Measurements from ENCODE around the gene ADAM15. TPM values are rescaled to one million over a fixed set of nuclear protein-coding genes. Genes with fewer than 3 reads are reported as not detected.
A peak's percentile ranks its signal among the peaks of the same experiment; 100 is the strongest.

The ADAM15 gene
- total RNA-seq, 1 donor from 2014 or later = 11.3 TPM

GRCh38 chr1:155048449-155049334 is 2.4 kb upstream of the ADAM15 start:
- POLR2A ChIA-PET = interaction anchor here (0.6 kb wide), 1 partner anchor 64 kb away, joined by 6 read pairs; no protein-coding TSS in a partner anchor
- ATAC-seq (ENCODE audit: low read depth) = no peak
- CTCF ChIA-PET = interaction anchor here (9.6 kb wide), 1 partner anchor 12 kb away, joined by 101 read pairs; the partner anchor contains the start of gene EFNA4
- peaks cover 26% of the 10 kb centered on the region for H3K4me1 Mint-ChIP-seq
- H3K4me3 Mint-ChIP-seq = peak overlapping the region; percentile 2
- no peaks in the 10 kb centered on the region for H3K9me3 Mint-ChIP-seq
- intact Hi-C loops (cut with micrococcal nuclease) = no loop called here
- DNase-seq = no peak
- H3K36me3 Mint-ChIP-seq (ENCODE audit: low read depth) = no peaks in the 10 kb centered on the region
- no peaks in the 10 kb centered on the region for H3K27me3 Mint-ChIP-seq
- TF ChIP-seq, protein P1, sequence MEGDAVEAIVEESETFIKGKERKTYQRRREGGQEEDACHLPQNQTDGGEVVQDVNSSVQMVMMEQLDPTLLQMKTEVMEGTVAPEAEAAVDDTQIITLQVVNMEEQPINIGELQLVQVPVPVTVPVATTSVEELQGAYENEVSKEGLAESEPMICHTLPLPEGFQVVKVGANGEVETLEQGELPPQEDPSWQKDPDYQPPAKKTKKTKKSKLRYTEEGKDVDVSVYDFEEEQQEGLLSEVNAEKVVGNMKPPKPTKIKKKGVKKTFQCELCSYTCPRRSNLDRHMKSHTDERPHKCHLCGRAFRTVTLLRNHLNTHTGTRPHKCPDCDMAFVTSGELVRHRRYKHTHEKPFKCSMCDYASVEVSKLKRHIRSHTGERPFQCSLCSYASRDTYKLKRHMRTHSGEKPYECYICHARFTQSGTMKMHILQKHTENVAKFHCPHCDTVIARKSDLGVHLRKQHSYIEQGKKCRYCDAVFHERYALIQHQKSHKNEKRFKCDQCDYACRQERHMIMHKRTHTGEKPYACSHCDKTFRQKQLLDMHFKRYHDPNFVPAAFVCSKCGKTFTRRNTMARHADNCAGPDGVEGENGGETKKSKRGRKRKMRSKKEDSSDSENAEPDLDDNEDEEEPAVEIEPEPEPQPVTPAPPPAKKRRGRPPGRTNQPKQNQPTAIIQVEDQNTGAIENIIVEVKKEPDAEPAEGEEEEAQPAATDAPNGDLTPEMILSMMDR (IDR thresholded peaks at IDR 0.05) = no peak
- H3K27ac Mint-ChIP-seq = no peak overlapping the region

GRCh38 chr1:155049651-155050559 is 1.2 kb upstream of the ADAM15 start:
- TF ChIP-seq, protein P1 (IDR thresholded peaks at IDR 0.05) = no peak
- no peaks in the 10 kb centered on the region for H3K27me3 Mint-ChIP-seq
- POLR2A ChIA-PET = interaction anchor here (0.7 to 1.6 kb wide), 7 partner anchors 12 to 1379 kb away, joined by 3 to 12 read pairs (median 4); partner anchors contain the start of genes EFNA4, FLAD1 and ILF2
- H3K9me3 Mint-ChIP-seq = no peaks in the 10 kb centered on the region
- H3K4me1 Mint-ChIP-seq = peaks cover 24% of the 10 kb centered on the region
- intact Hi-C loops (cut with micrococcal nuclease) = loop anchor here (2.0 kb wide), 2 partner anchors 89 to 123 kb away; partner anchors contain the start of genes KRTCAP2, PYGO2 and TRIM46
- H3K36me3 Mint-ChIP-seq (ENCODE audit: low read depth) = no peaks in the 10 kb centered on the region
- CTCF ChIA-PET = interaction anchor here (1.2 to 9.6 kb wide), 9 partner anchors 10 to 123 kb away, joined by 3 to 101 read pairs (median 6); partner anchors contain the start of genes EFNA4, KRTCAP2, PBXIP1 and PMVK
- DNase-seq = no peak
- no peak for ATAC-seq (ENCODE audit: low read depth)
- H3K27ac Mint-ChIP-seq = no peak overlapping the region
- peak overlapping the region; percentile 86 for H3K4me3 Mint-ChIP-seq

GRCh38 chr1:155051342-155051776 is 243 bp downstream of the ADAM15 start:
- DNase-seq (peak; percentile 38), ATAC-seq (ENCODE audit: low read depth) (peak; percentile 2)
- intact Hi-C loops (cut with micrococcal nuclease) = loop anchor here (1.0 to 2.0 kb wide), 5 partner anchors 10 to 121 kb away; partner anchors contain the start of genes KRTCAP2, PYGO2, TRIM46 and ZBTB7B
- no peaks in the 10 kb centered on the region for H3K9me3 Mint-ChIP-seq
- peaks cover 2% of the 10 kb centered on the region for H3K36me3 Mint-ChIP-seq (ENCODE audit: low read depth)
- POLR2A ChIA-PET = interaction anchor here (0.5 to 1.6 kb wide), 13 partner anchors 10 to 931 kb away, joined by 3 to 12 read pairs (median 4); partner anchors contain the start of genes EFNA3, FLAD1, KRTCAP2 and PMVK
- H3K27me3 Mint-ChIP-seq = no peaks in the 10 kb centered on the region
- CTCF ChIA-PET = interaction anchor here (0.6 to 3.1 kb wide), 16 partner anchors 10 to 492 kb away, joined by 3 to 37 read pairs (median 4); partner anchors contain the start of genes EFNA4, KCNN3, KRTCAP2 and PBXIP1
- H3K4me3 Mint-ChIP-seq = peak overlapping the region; percentile 79
- H3K4me1 Mint-ChIP-seq = peaks cover 22% of the 10 kb centered on the region
- no peak overlapping the region for H3K27ac Mint-ChIP-seq
- TF ChIP-seq, protein P1 (IDR thresholded peaks at IDR 0.05) = no peak

DNA sequence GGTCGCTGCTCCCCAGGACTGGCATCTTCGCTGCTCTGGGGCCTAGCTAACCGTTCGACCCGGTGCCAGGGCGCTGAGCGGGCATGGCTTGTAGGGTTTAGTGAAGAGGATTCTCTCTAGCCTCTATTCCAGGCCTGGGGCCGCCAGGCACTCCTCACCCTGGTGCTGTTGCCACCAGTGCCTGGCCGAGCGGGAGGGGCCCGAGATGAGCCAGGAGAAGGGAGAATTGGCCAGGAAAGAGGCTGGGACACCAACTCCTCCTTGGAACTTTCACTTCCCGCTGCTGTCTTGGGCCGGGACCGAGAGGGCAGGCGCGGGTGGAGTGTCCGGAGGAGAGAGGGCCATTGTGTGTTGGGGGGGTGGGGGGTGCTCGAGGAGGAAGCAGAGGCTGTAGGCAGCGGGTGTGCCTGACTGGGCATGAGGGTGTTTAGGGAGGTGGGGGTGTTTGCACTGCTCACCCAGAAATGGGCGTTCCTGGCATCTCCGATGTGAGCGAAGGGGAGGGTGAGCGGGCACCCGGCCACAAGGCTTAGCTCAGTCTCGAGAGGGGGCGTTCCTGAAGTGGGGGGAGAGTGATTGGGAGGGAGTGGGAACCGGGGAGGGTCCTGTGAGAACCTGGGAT is 772 bp downstream of the ADAM15 start:
- H3K36me3 Mint-ChIP-seq (ENCODE audit: low read depth) = peaks cover 2% of the 10 kb centered on the region
- DNase-seq (no peak), ATAC-seq (ENCODE audit: low read depth) (peak; percentile 26)
- TF ChIP-seq, protein P1 (IDR thresholded peaks at IDR 0.05) = no peak
- H3K27me3 Mint-ChIP-seq = no peaks in the 10 kb centered on the region
- H3K4me3 Mint-ChIP-seq = peak overlapping the region; percentile 79
- peaks cover 22% of the 10 kb centered on the region for H3K4me1 Mint-ChIP-seq
- ChIA-PET CTCF (interaction anchor here (1.0 to 3.1 kb wide), 8 partner anchors 9 to 492 kb away, joined by 3 to 37 read pairs (median 4); partner anchors contain the start of genes EFNA4 and PYGO2), POLR2A (interaction anchor here (0.8 to 1.6 kb wide), 7 partner anchors 10 to 91 kb away, joined by 3 to 12 read pairs (median 5); partner anchors contain the start of gene FLAD1)
- H3K27ac Mint-ChIP-seq = no peak overlapping the region
- intact Hi-C loops (cut with micrococcal nuclease) = loop anchor here (1.0 to 2.0 kb wide), 6 partner anchors 9 to 121 kb away; partner anchors contain the start of genes KRTCAP2, PYGO2, TRIM46 and ZBTB7B
- no peaks in the 10 kb centered on the region for H3K9me3 Mint-ChIP-seq

Data from activated B cell treated with CpG ODN at 0.5 μM for 24 hours (primary cell).